ENCODE results near the gene SIX6. TPM values are rescaled to one million over a fixed set of nuclear protein-coding genes. Genes with fewer than 3 reads are reported as not detected.
A peak's percentile ranks its signal among the peaks of the same experiment; 100 is the strongest.

SIX6 gene
- total RNA-seq, 1 experiment from 2014 or later = not detected

GRCh38 chr14:60487211-60487610 is 21.7 kb upstream of the SIX6 start:
- in situ Hi-C loops (cut with HindIII; ENCODE audit: low pct_unique_long_range_greater_than_20kb, low sequenced_read_pairs) (no loop called here), intact Hi-C loops (cut with micrococcal nuclease; ENCODE audit: unreplicated experiment) (loop anchor here (5.0 kb wide), 1 partner anchor 135 kb away; no protein-coding TSS in a partner anchor)
- H3K27ac ChIP-seq (ENCODE audit: low read length) = no peak overlapping the region
- no TSS peak for BruUV-seq (replicated peaks)
- ATAC-seq = no peak
- H3K4me1 ChIP-seq (ENCODE audit: control insufficient read depth, insufficient read depth, low read length) = no peaks in the 10 kb centered on the region
- H3K9me3 ChIP-seq (ENCODE audit: control insufficient read depth, insufficient read depth, low read depth, low read length) = no peaks in the 10 kb centered on the region
- no peak overlapping the region for H3K4me3 ChIP-seq (ENCODE audit: low read depth in 2 of 2, low read length in 2 of 2)
- no peaks in the 10 kb centered on the region for H3K36me3 ChIP-seq (ENCODE audit: control insufficient read depth, insufficient read depth, low read length)
- POLR2A ChIA-PET = interaction anchor here (0.6 kb wide), 1 partner anchor 9 kb away, joined by 3 read pairs; no protein-coding TSS in a partner anchor
- TF ChIP-seq SIN3A (IDR thresholded peaks at IDR 0.05; ENCODE audit: borderline replicate concordance, insufficient read depth, low read depth, low read length) = no peak
- no peak for TF ChIP-seq POLR2AphosphoS5 (IDR thresholded peaks at IDR 0.05; ENCODE audit: low read depth, low read length)
- no peak for TF ChIP-seq CTCF (IDR thresholded peaks at IDR 0.05)
- no peak for TF ChIP-seq TCF7L2 (IDR thresholded peaks at IDR 0.05; ENCODE audit: low read depth, low read length)
- TF ChIP-seq REST (IDR thresholded peaks at IDR 0.05; ENCODE audit: insufficient read depth in 1 of 2, low read depth in 2 of 2, low read length in 1 of 2) = no peak
- DNase-seq (ENCODE audit: low read depth, low spot score) = no peak
- H3K27me3 ChIP-seq (ENCODE audit: control insufficient read depth, insufficient read depth, low read length) = no peaks in the 10 kb centered on the region
- CTCF ChIA-PET = no interaction called here

- POLR2A ChIA-PET = no interaction called here
Measured at GRCh38 chr14:60488175-60488574, 20.8 kb upstream of the SIX6 start.

More at GRCh38 chr14:60488175-60488574, 20.8 kb upstream of the SIX6 start:
- intact Hi-C loops (cut with micrococcal nuclease; ENCODE audit: unreplicated experiment) = loop anchor here (5.0 kb wide), 1 partner anchor 136 kb away; no protein-coding TSS in a partner anchor
- CTCF ChIA-PET = no interaction called here
- H3K27me3 ChIP-seq (ENCODE audit: control insufficient read depth, insufficient read depth, low read length) = no peaks in the 10 kb centered on the region
- no peak for ATAC-seq
- H3K9me3 ChIP-seq (ENCODE audit: control insufficient read depth, insufficient read depth, low read depth, low read length) = no peaks in the 10 kb centered on the region
- no peaks in the 10 kb centered on the region for H3K36me3 ChIP-seq (ENCODE audit: control insufficient read depth, insufficient read depth, low read length)
- H3K27ac ChIP-seq (ENCODE audit: low read length) = no peak overlapping the region
- no peaks in the 10 kb centered on the region for H3K4me1 ChIP-seq (ENCODE audit: control insufficient read depth, insufficient read depth, low read length)
- BruUV-seq (replicated peaks) = no TSS peak
- TF ChIP-seq SIN3A (IDR thresholded peaks at IDR 0.05; ENCODE audit: borderline replicate concordance, insufficient read depth, low read depth, low read length) = no peak
- TF ChIP-seq CTCF (IDR thresholded peaks at IDR 0.05) = peak; percentile 19; the same call in 1 of the 2 replicates
- TF ChIP-seq POLR2AphosphoS5 (IDR thresholded peaks at IDR 0.05; ENCODE audit: low read depth, low read length) = no peak
- in situ Hi-C loops (cut with HindIII; ENCODE audit: low pct_unique_long_range_greater_than_20kb, low sequenced_read_pairs) = no loop called here
- no peak for DNase-seq (ENCODE audit: low read depth, low spot score)
- no peak overlapping the region for H3K4me3 ChIP-seq (ENCODE audit: low read depth in 2 of 2, low read length in 2 of 2)
